Stimulated activated CD4-positive, alpha-beta T cell treated with anti-CD3 and anti-CD28 coated beads, Interleukin-15, amount 100 ng/mL, for 48 hours (primary cell): Measurements from ENCODE around the gene VPS13D.

ENCODE experiments used
- DNase-seq, 2 donors: peaks; one replicate each; pipeline ENCODE4 v3.0.0-alpha.2; 2020; ENCODE audit warnings: low read depth in 2 of 2

The VPS13D gene

GRCh38 chr1:12229835-12230548 is at the start of gene VPS13D:
Gene VPS13D, plus strand, starts transcription at chr1:12230030. Its CDS starts 4,237 bp downstream, at chr1:12234267.
- peak; percentile 67 to 82 for DNase-seq

- no peak for DNase-seq
These were observed 49.5 kb upstream of the VPS13D start for GRCh38 chr1:12180315-12180714.

- DNase-seq, result no peak
These were observed 48.9 kb upstream of the VPS13D start for GRCh38 chr1:12180903-12181302.

GRCh38 chr1:12181568-12181967 is 48.3 kb upstream of the VPS13D start:
- no peak for DNase-seq

- no peak for DNase-seq
These were observed 47.3 kb upstream of the VPS13D start for GRCh38 chr1:12182410-12182984.

- DNase-seq, result no peak
These were observed 46.6 kb upstream of the VPS13D start for GRCh38 chr1:12183095-12183794.

- DNase-seq, result no peak
These were observed 45.7 kb upstream of the VPS13D start for GRCh38 chr1:12184008-12184681.

GRCh38 chr1:12185036-12185917 is 44.6 kb upstream of the VPS13D start:
- DNase-seq, result no peak

- no peak for DNase-seq
These were observed 43.7 kb upstream of the VPS13D start for GRCh38 chr1:12185918-12186678.

- DNase-seq, result no peak
These were observed 43.2 kb upstream of the VPS13D start for GRCh38 chr1:12186679-12186985.

GRCh38 chr1:12188115-12188514 is 41.7 kb upstream of the VPS13D start:
- DNase-seq, result no peak

- no peak for DNase-seq
These were observed 41.0 kb upstream of the VPS13D start for GRCh38 chr1:12188657-12189327.

GRCh38 chr1:12189328-12189682 is 40.5 kb upstream of the VPS13D start:
- no peak for DNase-seq

GRCh38 chr1:12191242-12192032 is 38.4 kb upstream of the VPS13D start:
- no peak for DNase-seq

GRCh38 chr1:12194666-12195216 is 35.1 kb upstream of the VPS13D start:
- no peak for DNase-seq

- no peak for DNase-seq
These were observed 34.4 kb upstream of the VPS13D start for GRCh38 chr1:12195416-12195815.

- DNase-seq, result no peak
These were observed 33.0 kb upstream of the VPS13D start for GRCh38 chr1:12196641-12197482.

- DNase-seq, result no peak
These were observed 32.3 kb upstream of the VPS13D start for GRCh38 chr1:12197483-12197880.
